H1 (cell line): ENCODE measurements around the gene ZDHHC16.

Experiments
- EP300 ChIP-seq, 2 experiments: IDR thresholded peaks; 1 replicate in 1 of 2; 2 replicates in 1 of 2; pipeline ENCODE4 v1.6.1; 2011 to 2012; ENCODE audit warnings: low read depth in 2 of 2, low read length in 2 of 2, mild to moderate bottlenecking in 2 of 2, borderline replicate concordance in 1 of 2, inconsistent platforms in 1 of 2, moderate library complexity in 1 of 2
- KDM5A ChIP-seq: fragments of 200-600 bp; IDR thresholded peaks from 2 replicates; pipeline ENCODE4 v1.7.1; 2012; ENCODE audit warnings: mild to moderate bottlenecking, low read length, inconsistent platforms, mixed read lengths
- PHF8 ChIP-seq: fragments of 200-600 bp; sonication (generic); conservative IDR thresholded peaks from 2 replicates; pipeline ENCODE4 v1.7.1; 2012; ENCODE audit warnings: low read depth, mild to moderate bottlenecking, inconsistent platforms, low read length, moderate library complexity
- POLR2A ChIP-seq, 2 experiments: IDR thresholded peaks; 1 replicate in 1 of 2; 2 replicates in 1 of 2; pipeline ENCODE4 v1.6.1; 2011; ENCODE audit warnings: low read depth in 2 of 2, low read length in 2 of 2, mild to moderate bottlenecking in 2 of 2; ENCODE audit errors: control extremely low read depth in 1 of 2
- TAF1 ChIP-seq: IDR thresholded peaks from 2 replicates; pipeline ENCODE4 v1.6.1; 2011; ENCODE audit warnings: mild to moderate bottlenecking, low read depth, low read length
- TF ChIP-seq, protein P1 (sequence below): IDR thresholded peaks from 2 replicates; pipeline ENCODE4 v1.6.1; 2012; ENCODE audit warnings: low read length, inconsistent platforms
- TF ChIP-seq, protein P2 (sequence below), 3 experiments: IDR thresholded peaks; 1 replicate in 2 of 3; 2 replicates in 1 of 3; pipeline versions ENCODE4 v1.5.1 to v1.6.1; 2011; ENCODE audit warnings: low read length in 3 of 3, mild to moderate bottlenecking in 3 of 3, inconsistent platforms in 2 of 3, low read depth in 1 of 3, moderate library complexity in 1 of 3; ENCODE audit not compliant: insufficient read depth in 1 of 3; ENCODE audit errors: control extremely low read depth in 1 of 3

GRCh38 chr10:97494151-97494550, 48.2 kb downstream of the ZDHHC16 start:
- TF ChIP-seq, protein P1, sequence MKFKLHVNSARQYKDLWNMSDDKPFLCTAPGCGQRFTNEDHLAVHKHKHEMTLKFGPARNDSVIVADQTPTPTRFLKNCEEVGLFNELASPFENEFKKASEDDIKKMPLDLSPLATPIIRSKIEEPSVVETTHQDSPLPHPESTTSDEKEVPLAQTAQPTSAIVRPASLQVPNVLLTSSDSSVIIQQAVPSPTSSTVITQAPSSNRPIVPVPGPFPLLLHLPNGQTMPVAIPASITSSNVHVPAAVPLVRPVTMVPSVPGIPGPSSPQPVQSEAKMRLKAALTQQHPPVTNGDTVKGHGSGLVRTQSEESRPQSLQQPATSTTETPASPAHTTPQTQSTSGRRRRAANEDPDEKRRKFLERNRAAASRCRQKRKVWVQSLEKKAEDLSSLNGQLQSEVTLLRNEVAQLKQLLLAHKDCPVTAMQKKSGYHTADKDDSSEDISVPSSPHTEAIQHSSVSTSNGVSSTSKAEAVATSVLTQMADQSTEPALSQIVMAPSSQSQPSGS: no peak
- TF ChIP-seq POLR2A (IDR thresholded peaks at IDR 0.05; ENCODE audit: control extremely low read depth in 1 of 2, low read depth in 2 of 2, low read length in 2 of 2) (no peak), KDM5A (no peak), EP300 (IDR thresholded peaks at IDR 0.05; ENCODE audit: borderline replicate concordance in 1 of 2, low read depth in 2 of 2, low read length in 2 of 2) (no peak), TAF1 (no peak), PHF8 (no peak)
- TF ChIP-seq, protein P2, sequence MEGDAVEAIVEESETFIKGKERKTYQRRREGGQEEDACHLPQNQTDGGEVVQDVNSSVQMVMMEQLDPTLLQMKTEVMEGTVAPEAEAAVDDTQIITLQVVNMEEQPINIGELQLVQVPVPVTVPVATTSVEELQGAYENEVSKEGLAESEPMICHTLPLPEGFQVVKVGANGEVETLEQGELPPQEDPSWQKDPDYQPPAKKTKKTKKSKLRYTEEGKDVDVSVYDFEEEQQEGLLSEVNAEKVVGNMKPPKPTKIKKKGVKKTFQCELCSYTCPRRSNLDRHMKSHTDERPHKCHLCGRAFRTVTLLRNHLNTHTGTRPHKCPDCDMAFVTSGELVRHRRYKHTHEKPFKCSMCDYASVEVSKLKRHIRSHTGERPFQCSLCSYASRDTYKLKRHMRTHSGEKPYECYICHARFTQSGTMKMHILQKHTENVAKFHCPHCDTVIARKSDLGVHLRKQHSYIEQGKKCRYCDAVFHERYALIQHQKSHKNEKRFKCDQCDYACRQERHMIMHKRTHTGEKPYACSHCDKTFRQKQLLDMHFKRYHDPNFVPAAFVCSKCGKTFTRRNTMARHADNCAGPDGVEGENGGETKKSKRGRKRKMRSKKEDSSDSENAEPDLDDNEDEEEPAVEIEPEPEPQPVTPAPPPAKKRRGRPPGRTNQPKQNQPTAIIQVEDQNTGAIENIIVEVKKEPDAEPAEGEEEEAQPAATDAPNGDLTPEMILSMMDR (IDR thresholded peaks at IDR 0.05; ENCODE audit: control extremely low read depth in 1 of 3, insufficient read depth in 1 of 3, low read depth in 1 of 3, low read length in 3 of 3): no peak
